ENCODE data around the gene UGT1A9. TPM values are rescaled to one million over a fixed set of nuclear protein-coding genes. Genes with fewer than 3 reads are reported as not detected.

Gene UGT1A9
- total and polyA plus RNA-seq, 7 experiments from 2014 or later: not detected

GRCh38 chr2:233773854-233774253 is 102.2 kb downstream of the UGT1A9 start:
- Histone ChIP-seq H3K27me3 (ENCODE audit: control insufficient read depth in 2 of 2, insufficient read depth in 2 of 2, low read length in 2 of 2) (no peaks in the 10 kb centered on the region), H3K4me1 (ENCODE audit: control insufficient read depth in 2 of 2, insufficient read depth in 2 of 2, low read length in 2 of 2) (no peaks in the 10 kb centered on the region), H3K4me3 (ENCODE audit: low read length) (no peak overlapping the region), H3K9me3 (ENCODE audit: control insufficient read depth in 2 of 3, low read length in 3 of 3) (no peaks in the 10 kb centered on the region), H3K27ac (ENCODE audit: low read depth, low read length) (no peak overlapping the region), H3K36me3 (ENCODE audit: control insufficient read depth in 2 of 3, insufficient read depth in 3 of 3, low read length in 3 of 3) (no peaks in the 10 kb centered on the region)
- intact Hi-C loops (cut with micrococcal nuclease): no loop called here
- Mint-ChIP-seq H3K27me3 (peaks cover 6 to 33% (median 18%) of the 10 kb centered on the region in 5 donors), H3K27ac (no peak overlapping the region), H3K4me1 (no peaks in the 10 kb centered on the region), H3K9me3 (peaks cover 0 to 24% (median 12%) of the 10 kb centered on the region in 11 donors), H3K36me3 (peaks cover 0 to 6% (median 0%) of the 10 kb centered on the region in 5 donors), H3K4me3 (no peak overlapping the region)
- DNase-seq (no peak), ATAC-seq (no peak)
- ChIA-PET CTCF (no interaction called here), POLR2A (no interaction called here)

DNA sequence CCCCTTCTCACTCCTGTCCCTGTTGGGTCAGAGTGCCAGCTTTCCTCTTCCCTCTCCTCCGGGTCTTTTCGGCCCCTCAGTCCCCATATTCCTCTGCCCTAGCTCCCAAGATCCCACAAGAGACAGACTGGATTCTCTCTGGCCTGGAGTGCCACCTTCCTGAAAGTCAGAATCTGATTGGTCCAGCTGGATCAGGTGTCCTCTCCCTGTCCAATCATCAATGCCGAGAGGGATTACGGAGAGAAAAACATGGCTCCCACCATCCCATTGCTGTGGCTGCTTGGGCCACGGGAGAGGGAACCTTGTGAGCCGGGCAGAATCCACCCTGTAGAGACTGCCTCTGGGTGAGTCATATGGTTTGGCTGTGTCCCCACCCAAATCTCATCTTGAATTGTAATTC is 103.7 kb downstream of the UGT1A9 start:
- Mint-ChIP-seq H3K27ac (no peak overlapping the region), H3K36me3 (peaks cover 0 to 6% (median 0%) of the 10 kb centered on the region in 5 donors), H3K27me3 (peaks cover 6 to 40% (median 19%) of the 10 kb centered on the region in 5 donors), H3K4me3 (no peak overlapping the region), H3K4me1 (no peaks in the 10 kb centered on the region), H3K9me3 (peaks cover 0 to 24% (median 12%) of the 10 kb centered on the region in 11 donors)
- ATAC-seq: no peak
- H3K27me3 ChIP-seq (ENCODE audit: control insufficient read depth in 2 of 2, insufficient read depth in 2 of 2, low read length in 2 of 2): no peaks in the 10 kb centered on the region
- ChIA-PET CTCF (no interaction called here), POLR2A (no interaction called here)
- intact Hi-C loops (cut with micrococcal nuclease): no loop called here
- no peaks in the 10 kb centered on the region for H3K9me3 ChIP-seq (ENCODE audit: control insufficient read depth in 2 of 3, low read length in 3 of 3)
- DNase-seq: no peak
- no peak overlapping the region for H3K4me3 ChIP-seq (ENCODE audit: low read length)
- H3K4me1 ChIP-seq (ENCODE audit: control insufficient read depth in 2 of 2, insufficient read depth in 2 of 2, low read length in 2 of 2): no peaks in the 10 kb centered on the region
- H3K36me3 ChIP-seq (ENCODE audit: control insufficient read depth in 2 of 3, insufficient read depth in 3 of 3, low read length in 3 of 3): no peaks in the 10 kb centered on the region
- H3K27ac ChIP-seq (ENCODE audit: low read depth, low read length): no peak overlapping the region

GRCh38 chr2:233778030-233778429 is 106.3 kb downstream of the UGT1A9 start, which contains the start of gene MROH2A:
Gene MROH2A (plus strand): TSS chr2:233778330. CDS start chr2:233779359, 1,029 bp downstream.
- ATAC-seq (no peak), DNase-seq (no peak)
- Mint-ChIP-seq H3K27ac (no peak within 1 kb of the TSS), H3K4me1 (no peaks in the 10 kb centered on the region), H3K4me3 (no peak within 1 kb of the TSS), H3K27me3 (peaks cover 12 to 46% (median 33%) of the 10 kb centered on the region in 5 donors), H3K36me3 (peaks cover 0 to 6% (median 0%) of the 10 kb centered on the region in 5 donors), H3K9me3 (peaks cover 0 to 29% (median 13%) of the 10 kb centered on the region in 11 donors)
- H3K4me1 ChIP-seq (ENCODE audit: control insufficient read depth in 2 of 2, insufficient read depth in 2 of 2, low read length in 2 of 2): no peaks in the 10 kb centered on the region
- no peak within 1 kb of the TSS for H3K27ac ChIP-seq (ENCODE audit: low read depth, low read length)
- intact Hi-C loops (cut with micrococcal nuclease): no loop called here
- H3K27me3 ChIP-seq (ENCODE audit: control insufficient read depth in 2 of 2, insufficient read depth in 2 of 2, low read length in 2 of 2): no peaks in the 10 kb centered on the region
- no peaks in the 10 kb centered on the region for H3K9me3 ChIP-seq (ENCODE audit: control insufficient read depth in 2 of 3, low read length in 3 of 3)
- CTCF ChIA-PET: no interaction called here
- no peak within 1 kb of the TSS for H3K4me3 ChIP-seq (ENCODE audit: low read length)
- H3K36me3 ChIP-seq (ENCODE audit: control insufficient read depth in 2 of 3, insufficient read depth in 3 of 3, low read length in 3 of 3): no peaks in the 10 kb centered on the region
- POLR2A ChIA-PET: no interaction called here

DNA sequence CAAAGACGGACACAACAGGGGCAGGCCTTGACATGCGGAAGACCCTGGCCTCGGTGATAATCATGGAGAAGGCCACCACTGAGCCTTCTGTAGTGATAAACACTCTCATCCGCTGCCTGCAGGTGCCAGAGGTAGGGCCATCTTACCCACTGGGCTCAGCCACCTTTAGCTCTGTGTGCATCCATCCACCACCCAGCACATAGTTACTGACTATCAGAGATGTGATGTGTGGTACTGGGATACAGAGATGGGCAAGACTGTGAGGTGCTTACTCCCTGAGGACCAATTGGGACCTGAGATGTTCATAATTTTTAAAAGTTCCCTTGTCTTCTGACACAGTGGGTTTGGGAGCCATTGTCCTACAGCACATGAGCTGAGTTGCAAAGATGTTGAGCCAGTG is 108.0 kb downstream of the UGT1A9 start:
- ChIA-PET POLR2A (no interaction called here), CTCF (no interaction called here)
- Mint-ChIP-seq H3K27me3 (peaks cover 12 to 55% (median 36%) of the 10 kb centered on the region in 5 donors), H3K9me3 (peaks cover 0 to 29% (median 13%) of the 10 kb centered on the region in 11 donors), H3K4me1 (no peaks in the 10 kb centered on the region), H3K36me3 (peaks cover 0 to 6% (median 0%) of the 10 kb centered on the region in 5 donors), H3K27ac (no peak overlapping the region), H3K4me3 (no peak overlapping the region)
- no peaks in the 10 kb centered on the region for H3K9me3 ChIP-seq (ENCODE audit: control insufficient read depth in 2 of 3, low read length in 3 of 3)
- no peak for DNase-seq
- no peak overlapping the region for H3K27ac ChIP-seq (ENCODE audit: low read depth, low read length)
- H3K4me1 ChIP-seq (ENCODE audit: control insufficient read depth in 2 of 2, insufficient read depth in 2 of 2, low read length in 2 of 2): no peaks in the 10 kb centered on the region
- no peak overlapping the region for H3K4me3 ChIP-seq (ENCODE audit: low read length)
- no peaks in the 10 kb centered on the region for H3K36me3 ChIP-seq (ENCODE audit: control insufficient read depth in 2 of 3, insufficient read depth in 3 of 3, low read length in 3 of 3)
- intact Hi-C loops (cut with micrococcal nuclease): no loop called here
- ATAC-seq: no peak
- no peaks in the 10 kb centered on the region for H3K27me3 ChIP-seq (ENCODE audit: control insufficient read depth in 2 of 2, insufficient read depth in 2 of 2, low read length in 2 of 2)

DNA sequence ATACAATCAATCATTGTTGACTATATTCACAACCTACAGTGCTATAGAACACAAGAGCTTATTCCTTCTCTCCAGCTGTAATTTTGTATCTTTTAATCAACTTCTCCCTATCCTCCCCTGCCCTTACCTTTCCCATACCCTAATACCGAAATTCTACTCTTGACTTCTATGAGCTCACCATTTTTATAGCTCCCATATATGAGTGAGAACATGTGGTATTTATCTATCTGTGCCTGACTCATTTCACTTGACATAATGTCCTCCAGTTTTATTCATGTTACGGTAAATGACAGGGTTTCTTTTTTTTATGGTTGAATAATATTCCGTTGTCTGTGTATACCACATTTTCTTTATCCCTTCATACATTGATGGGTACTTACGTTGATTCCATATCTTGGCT is 109.1 kb downstream of the UGT1A9 start:
- no peak overlapping the region for H3K27ac Mint-ChIP-seq
- H3K4me1 Mint-ChIP-seq: no peaks in the 10 kb centered on the region
- Histone ChIP-seq H3K9me3 (ENCODE audit: control insufficient read depth in 2 of 3, low read length in 3 of 3) (no peaks in the 10 kb centered on the region), H3K27me3 (ENCODE audit: control insufficient read depth in 2 of 2, insufficient read depth in 2 of 2, low read length in 2 of 2) (no peaks in the 10 kb centered on the region), H3K36me3 (ENCODE audit: control insufficient read depth in 2 of 3, insufficient read depth in 3 of 3, low read length in 3 of 3) (no peaks in the 10 kb centered on the region), H3K4me1 (ENCODE audit: control insufficient read depth in 2 of 2, insufficient read depth in 2 of 2, low read length in 2 of 2) (no peaks in the 10 kb centered on the region), H3K27ac (ENCODE audit: low read depth, low read length) (no peak overlapping the region), H3K4me3 (ENCODE audit: low read length) (no peak overlapping the region)
- H3K9me3 Mint-ChIP-seq: peaks cover 0 to 24% (median 10%) of the 10 kb centered on the region in 11 donors
- ChIA-PET POLR2A (no interaction called here), CTCF (no interaction called here)
- H3K36me3 Mint-ChIP-seq: peaks cover 0 to 3% (median 0%) of the 10 kb centered on the region in 5 donors
- no peak for ATAC-seq
- DNase-seq: no peak
- intact Hi-C loops (cut with micrococcal nuclease): no loop called here
- peaks cover 12 to 55% (median 39%) of the 10 kb centered on the region in 5 donors for H3K27me3 Mint-ChIP-seq
- H3K4me3 Mint-ChIP-seq: no peak overlapping the region

DNA sequence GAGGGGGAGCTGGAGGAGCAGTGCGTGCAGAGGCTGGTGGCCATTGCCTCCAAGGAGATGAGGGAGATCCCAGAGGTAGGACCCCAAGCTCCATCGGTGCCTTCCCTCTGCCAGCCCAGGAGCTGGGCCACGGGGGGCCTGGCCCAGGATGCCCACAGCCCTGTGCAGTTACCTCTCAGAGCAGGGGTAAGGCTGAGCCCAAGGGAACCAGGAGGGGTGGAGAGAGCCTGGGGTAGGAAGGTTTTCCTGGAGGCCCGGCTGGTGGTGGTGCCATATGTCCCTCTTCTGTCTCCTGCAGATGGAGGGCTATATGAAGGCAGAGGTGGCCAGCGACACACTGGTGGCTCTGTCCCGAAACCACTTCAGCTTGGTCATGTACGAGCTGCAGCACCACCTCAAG is 117.9 kb downstream of the UGT1A9 start:
- intact Hi-C loops (cut with micrococcal nuclease): no loop called here
- no peak overlapping the region for H3K27ac Mint-ChIP-seq

DNA sequence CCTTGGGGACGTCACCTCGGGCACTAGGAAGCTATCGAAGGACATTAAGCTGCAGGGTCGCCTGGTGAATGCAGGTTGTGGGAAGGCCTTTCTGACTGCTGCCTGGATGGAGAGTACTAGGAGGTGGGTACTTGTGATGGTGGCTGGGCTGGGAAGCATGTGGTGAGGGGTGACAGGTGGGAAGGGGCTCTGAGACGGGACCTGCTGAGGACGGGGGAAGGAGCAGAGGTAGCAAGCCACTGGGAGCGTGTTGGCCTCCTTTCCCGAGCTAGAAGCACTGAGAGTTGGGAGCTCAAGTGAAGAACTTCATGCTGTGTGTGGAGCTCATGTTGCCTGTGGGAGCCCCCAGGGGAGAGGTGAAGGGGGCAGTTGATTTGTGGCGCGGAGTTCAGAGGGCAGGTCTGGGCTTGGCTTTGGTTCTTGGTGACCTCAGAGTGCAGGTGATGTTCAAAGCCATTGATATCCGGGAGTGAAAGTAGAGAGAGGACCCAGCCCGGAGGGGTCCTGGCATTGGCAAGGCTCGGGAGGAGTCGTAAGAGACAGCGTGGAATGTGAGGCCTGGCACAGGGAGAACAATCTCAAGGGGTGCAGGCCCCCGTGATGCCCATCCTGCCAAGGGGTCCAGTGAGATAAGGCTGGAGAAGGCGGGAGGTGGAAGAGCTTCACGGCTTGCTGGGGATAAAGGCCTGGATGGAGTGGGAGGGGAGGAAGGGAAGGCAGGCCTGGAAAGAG is 119.6 kb downstream of the UGT1A9 start:
- Mint-ChIP-seq H3K4me3 (no peak overlapping the region), H3K4me1 (no peaks in the 10 kb centered on the region), H3K27ac (no peak overlapping the region), H3K9me3 (peaks cover 0 to 2% (median 1%) of the 10 kb centered on the region in 11 donors), H3K27me3 (peaks cover 0 to 4% (median 2%) of the 10 kb centered on the region in 5 donors), H3K36me3 (no peaks in the 10 kb centered on the region)
- intact Hi-C loops (cut with micrococcal nuclease): no loop called here
- DNase-seq (no peak), ATAC-seq (no peak)
- Histone ChIP-seq H3K27ac (ENCODE audit: low read depth, low read length) (no peak overlapping the region), H3K36me3 (ENCODE audit: control insufficient read depth in 2 of 3, insufficient read depth in 3 of 3, low read length in 3 of 3) (no peaks in the 10 kb centered on the region), H3K27me3 (ENCODE audit: control insufficient read depth in 2 of 2, insufficient read depth in 2 of 2, low read length in 2 of 2) (no peaks in the 10 kb centered on the region), H3K4me1 (ENCODE audit: control insufficient read depth in 2 of 2, insufficient read depth in 2 of 2, low read length in 2 of 2) (no peaks in the 10 kb centered on the region), H3K4me3 (ENCODE audit: low read length) (no peak overlapping the region), H3K9me3 (ENCODE audit: control insufficient read depth in 2 of 3, low read length in 3 of 3) (no peaks in the 10 kb centered on the region)
- ChIA-PET CTCF (interaction anchor here (0.9 kb wide), 1 partner anchor 80 kb away, joined by 3 read pairs; no protein-coding TSS in a partner anchor), POLR2A (no interaction called here)

More for the DNA sequence above, 117.9 kb downstream of the UGT1A9 start:
- no peaks in the 10 kb centered on the region for H3K27me3 ChIP-seq (ENCODE audit: control insufficient read depth in 2 of 2, insufficient read depth in 2 of 2, low read length in 2 of 2)
- Mint-ChIP-seq H3K36me3 (no peaks in the 10 kb centered on the region), H3K27me3 (peaks cover 0 to 14% (median 5%) of the 10 kb centered on the region in 5 donors), H3K4me1 (no peaks in the 10 kb centered on the region), H3K9me3 (peaks cover 0 to 9% (median 4%) of the 10 kb centered on the region in 11 donors), H3K4me3 (no peak overlapping the region)
- H3K27ac ChIP-seq (ENCODE audit: low read depth, low read length): no peak overlapping the region
- ChIA-PET POLR2A (no interaction called here), CTCF (no interaction called here)
- H3K4me3 ChIP-seq (ENCODE audit: low read length): no peak overlapping the region
- no peaks in the 10 kb centered on the region for H3K9me3 ChIP-seq (ENCODE audit: control insufficient read depth in 2 of 3, low read length in 3 of 3)
- no peak for ATAC-seq
- DNase-seq: no peak
- no peaks in the 10 kb centered on the region for H3K36me3 ChIP-seq (ENCODE audit: control insufficient read depth in 2 of 3, insufficient read depth in 3 of 3, low read length in 3 of 3)
- H3K4me1 ChIP-seq (ENCODE audit: control insufficient read depth in 2 of 2, insufficient read depth in 2 of 2, low read length in 2 of 2): no peaks in the 10 kb centered on the region

All from naive thymus-derived CD4-positive, alpha-beta T cell (primary cell).